Epithelial cell of esophagus (primary cell): Measurements from ENCODE around the gene CD27.
"Not testable (repeated sequence)": the region's sequence is repeated elsewhere in the genome, so short reads cannot be mapped to it uniquely, and the experiment has no call there.

Source experiments
- DNase-seq: peaks from one replicate; pipeline ENCODE4 v3.0.0; 2010; ENCODE audit warnings: low read depth
- H3K4me3 ChIP-seq: 2 replicates; pipeline ENCODE4 v1.5.1; 2011; ENCODE audit warnings: mild to moderate bottlenecking, low read length, control low read depth
- TF ChIP-seq, protein P1 (sequence below): IDR thresholded peaks from 2 replicates; pipeline ENCODE4 v1.5.1; 2011; ENCODE audit warnings: low read depth, mild to moderate bottlenecking, low read length, control low read depth, inconsistent platforms; ENCODE audit not compliant: insufficient read depth; ENCODE audit errors: missing control alignments

The CD27 gene

DNA sequence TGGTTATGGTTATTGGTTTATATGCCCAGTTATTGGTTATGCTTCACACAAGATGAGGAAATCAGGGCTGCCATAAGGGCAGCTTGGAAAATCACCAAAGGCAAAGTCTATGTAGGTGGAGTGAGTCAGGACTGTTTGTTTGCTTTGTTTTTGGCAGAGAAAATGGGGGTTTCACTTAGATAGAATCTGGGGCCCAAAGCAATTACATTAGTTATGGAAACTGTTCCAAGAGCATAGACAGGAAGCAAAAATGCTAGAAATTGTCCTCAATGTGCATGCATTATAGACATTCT lies 23.5 kb downstream of the CD27 start:
- peak; percentile 29 for DNase-seq
- no peak overlapping the region for H3K4me3 ChIP-seq
- TF ChIP-seq, protein P1, sequence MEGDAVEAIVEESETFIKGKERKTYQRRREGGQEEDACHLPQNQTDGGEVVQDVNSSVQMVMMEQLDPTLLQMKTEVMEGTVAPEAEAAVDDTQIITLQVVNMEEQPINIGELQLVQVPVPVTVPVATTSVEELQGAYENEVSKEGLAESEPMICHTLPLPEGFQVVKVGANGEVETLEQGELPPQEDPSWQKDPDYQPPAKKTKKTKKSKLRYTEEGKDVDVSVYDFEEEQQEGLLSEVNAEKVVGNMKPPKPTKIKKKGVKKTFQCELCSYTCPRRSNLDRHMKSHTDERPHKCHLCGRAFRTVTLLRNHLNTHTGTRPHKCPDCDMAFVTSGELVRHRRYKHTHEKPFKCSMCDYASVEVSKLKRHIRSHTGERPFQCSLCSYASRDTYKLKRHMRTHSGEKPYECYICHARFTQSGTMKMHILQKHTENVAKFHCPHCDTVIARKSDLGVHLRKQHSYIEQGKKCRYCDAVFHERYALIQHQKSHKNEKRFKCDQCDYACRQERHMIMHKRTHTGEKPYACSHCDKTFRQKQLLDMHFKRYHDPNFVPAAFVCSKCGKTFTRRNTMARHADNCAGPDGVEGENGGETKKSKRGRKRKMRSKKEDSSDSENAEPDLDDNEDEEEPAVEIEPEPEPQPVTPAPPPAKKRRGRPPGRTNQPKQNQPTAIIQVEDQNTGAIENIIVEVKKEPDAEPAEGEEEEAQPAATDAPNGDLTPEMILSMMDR: no peak

DNA sequence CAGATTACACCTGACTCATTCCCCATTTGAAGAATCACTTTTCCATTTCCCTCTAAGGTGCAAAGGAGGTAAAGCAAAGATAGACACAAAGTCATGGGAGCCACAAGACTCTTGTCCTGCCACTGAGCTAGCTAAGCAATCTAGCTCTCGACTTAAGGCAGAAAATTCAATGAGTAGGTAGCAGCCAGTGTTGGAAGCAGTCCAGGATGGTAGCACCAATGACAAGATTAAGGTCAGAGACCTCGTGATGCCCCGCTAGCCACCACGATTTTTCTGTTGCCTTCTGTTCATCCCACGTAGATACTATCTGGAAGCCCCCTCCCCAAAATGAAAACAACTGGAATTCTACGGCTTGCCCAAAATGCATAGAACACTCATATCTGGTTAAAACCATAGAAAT lies 24.3 kb downstream of the CD27 start:
- H3K4me3 ChIP-seq: no peak overlapping the region

DNA sequence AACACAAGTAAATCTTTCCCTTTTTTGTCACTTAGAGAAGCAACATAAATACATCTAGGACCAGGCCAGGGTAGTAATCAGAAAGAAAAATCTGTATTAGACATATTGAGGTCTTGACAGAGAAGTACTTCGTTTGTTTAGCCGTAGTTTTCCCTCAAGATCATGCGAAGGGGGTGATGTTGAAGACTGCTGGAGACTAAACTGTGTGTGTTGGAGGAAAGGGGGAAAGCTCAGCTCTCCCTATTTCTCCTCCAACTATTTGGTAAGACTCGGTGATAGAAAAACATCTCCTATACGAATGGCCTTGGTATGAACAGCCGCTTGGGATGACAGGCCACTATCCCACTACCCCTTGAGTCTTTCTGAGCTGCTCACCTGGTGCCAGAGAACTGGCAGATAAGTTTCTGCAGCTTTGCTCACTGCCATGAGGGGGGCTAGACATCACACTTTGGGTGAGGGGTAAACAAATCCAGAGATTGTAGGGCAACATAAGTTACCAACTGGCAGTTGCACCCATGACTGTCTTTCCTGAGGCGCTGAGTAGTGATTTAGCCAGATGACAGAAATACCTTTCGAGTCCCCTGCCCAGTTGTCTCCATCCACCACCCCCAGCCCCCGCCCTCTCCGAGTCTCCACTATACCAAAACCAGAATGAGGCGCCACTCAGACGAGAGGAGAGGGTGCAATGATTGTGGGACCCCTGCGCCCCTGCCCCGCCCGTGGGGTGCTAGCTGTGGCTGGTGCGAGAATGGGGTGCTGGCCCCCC lies 25.0 kb downstream of the CD27 start:
- TF ChIP-seq, protein P1: no peak
- DNase-seq: no peak
- peak overlapping the region; percentile 62 for H3K4me3 ChIP-seq

More for the DNA sequence above, 24.3 kb downstream of the CD27 start:
- no peak for DNase-seq
- TF ChIP-seq, protein P1: no peak

DNA sequence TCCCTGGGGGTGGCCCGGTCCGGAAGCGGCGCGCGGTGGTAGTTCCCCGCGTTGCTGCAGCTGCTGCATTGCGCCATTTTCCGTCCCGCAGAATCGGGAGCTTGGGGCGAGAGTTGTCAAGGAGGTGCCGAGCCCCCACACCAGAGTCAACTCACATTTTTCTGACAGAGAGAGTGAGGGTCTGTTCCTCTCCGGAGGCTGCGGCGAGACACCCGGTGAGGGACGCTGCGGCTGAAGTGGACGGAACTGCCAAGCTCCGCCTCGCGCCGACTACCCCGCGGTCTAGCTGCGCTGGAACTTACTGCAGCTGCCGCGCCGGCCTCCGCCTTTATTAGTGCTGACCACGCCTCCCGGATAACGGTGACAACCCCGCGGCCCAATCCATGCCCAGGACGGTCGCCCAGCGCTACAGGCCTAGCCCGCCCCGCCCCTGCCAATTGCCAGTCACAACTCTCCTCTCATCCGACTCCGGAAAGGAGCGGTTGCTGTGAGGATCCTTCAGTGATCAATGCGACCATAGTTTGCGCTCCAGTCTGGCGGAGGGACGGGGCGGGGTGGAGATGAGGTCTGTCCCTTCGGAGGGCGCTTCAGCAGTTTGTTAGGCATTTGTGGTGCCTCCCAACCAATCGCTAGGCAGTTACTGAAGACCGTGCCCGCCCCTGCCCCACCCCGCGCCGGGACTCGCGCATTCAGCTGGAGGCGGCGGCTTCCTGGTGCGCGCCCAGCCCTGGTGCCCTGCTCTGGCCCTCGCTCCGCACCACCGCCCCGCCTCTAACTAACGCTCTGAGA lies 25.8 kb downstream of the CD27 start, which contains the start of gene VAMP1:
Gene VAMP1 (minus strand): TSS at position 303 of the 789 bp plus-strand sequence. CDS start 146 bp downstream, at position 157.
- peak within 1 kb of the TSS; percentile 62 for H3K4me3 ChIP-seq
- DNase-seq: peak; percentile 96

DNA sequence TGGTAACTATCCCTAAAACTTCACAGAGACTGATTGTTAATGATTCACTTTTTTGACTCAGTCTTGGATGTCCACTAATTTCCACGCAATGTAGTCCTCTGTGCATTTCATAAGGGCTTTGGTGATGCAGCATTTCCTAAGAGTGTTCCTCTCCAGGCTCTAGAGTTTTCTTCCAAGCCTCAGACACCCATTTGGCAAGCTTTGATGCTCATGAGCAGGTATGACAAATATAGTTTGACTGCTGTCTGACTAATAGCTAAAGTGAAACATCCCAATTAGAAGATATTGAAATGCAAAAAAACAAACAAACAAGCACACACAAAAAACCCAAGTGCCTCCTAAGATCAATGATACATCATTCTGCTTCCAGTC lies 27.2 kb downstream of the CD27 start:
- DNase-seq: peak; percentile 92
- H3K4me3 ChIP-seq: no peak overlapping the region
- TF ChIP-seq, protein P1: no peak

More for the DNA sequence above, 25.8 kb downstream of the CD27 start, which contains the start of gene VAMP1:
- TF ChIP-seq, protein P1: no peak

DNA sequence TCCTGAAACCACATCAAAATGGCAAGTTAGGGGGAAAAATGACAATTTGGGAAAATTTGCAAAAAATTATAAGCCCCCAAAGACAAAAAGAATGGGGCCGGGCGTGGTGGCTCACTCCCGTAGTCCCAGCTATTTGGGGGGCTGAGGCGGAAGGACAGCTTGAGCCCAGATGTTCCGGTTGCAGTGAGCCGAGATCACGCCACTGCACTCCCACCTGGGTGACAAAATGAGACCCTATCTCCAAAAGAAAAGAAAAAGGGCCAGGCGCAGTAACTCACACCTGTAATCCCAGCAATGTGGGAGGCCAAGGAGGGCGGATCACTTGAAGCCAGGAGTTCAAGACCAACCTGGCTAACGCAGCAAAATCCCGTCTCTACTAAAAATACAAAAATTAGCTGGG lies 27.7 kb downstream of the CD27 start:
- TF ChIP-seq, protein P1: no peak
- no peak overlapping the region for H3K4me3 ChIP-seq
- no peak for DNase-seq

DNA sequence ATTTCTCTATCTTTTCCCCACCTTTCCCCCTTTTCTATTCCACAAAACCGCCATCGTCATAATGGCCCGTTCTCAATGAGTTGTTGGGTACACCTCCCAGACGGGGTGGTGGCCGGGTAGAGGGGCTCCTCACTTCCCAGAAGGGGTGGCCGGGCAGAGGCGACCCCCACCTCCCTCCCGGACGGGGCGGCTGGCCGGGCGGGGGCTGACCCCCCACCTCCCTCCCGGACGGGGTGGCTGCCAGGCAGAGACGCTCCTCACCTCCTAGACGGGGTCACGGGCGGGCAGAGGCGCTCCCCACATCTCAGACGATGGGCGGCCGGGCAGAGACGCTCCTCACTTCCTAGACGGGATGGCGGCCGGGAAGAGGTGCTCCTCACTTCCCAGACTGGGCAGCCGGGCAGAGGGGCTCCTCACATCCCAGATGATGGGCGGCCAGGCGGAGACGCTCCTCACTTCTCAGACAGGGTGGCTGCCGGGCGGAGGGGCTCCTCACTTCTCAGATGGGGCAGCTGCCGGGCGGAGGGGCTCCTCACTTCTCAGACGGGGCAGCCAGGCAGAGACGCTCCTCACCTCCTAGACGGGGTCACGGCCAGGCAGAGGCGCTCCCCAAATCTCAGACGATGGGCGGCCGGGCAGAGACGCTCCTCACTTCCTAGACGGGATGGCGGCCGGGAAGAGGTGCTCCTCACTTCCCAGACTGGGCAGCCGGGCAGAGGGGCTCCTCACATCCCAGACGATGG lies 30.6 kb downstream of the CD27 start:
- DNase-seq, H3K4me3 ChIP-seq: not testable (repeated sequence)
